Measurements from ENCODE around the gene RPRD1B.

Gene RPRD1B

DNA sequence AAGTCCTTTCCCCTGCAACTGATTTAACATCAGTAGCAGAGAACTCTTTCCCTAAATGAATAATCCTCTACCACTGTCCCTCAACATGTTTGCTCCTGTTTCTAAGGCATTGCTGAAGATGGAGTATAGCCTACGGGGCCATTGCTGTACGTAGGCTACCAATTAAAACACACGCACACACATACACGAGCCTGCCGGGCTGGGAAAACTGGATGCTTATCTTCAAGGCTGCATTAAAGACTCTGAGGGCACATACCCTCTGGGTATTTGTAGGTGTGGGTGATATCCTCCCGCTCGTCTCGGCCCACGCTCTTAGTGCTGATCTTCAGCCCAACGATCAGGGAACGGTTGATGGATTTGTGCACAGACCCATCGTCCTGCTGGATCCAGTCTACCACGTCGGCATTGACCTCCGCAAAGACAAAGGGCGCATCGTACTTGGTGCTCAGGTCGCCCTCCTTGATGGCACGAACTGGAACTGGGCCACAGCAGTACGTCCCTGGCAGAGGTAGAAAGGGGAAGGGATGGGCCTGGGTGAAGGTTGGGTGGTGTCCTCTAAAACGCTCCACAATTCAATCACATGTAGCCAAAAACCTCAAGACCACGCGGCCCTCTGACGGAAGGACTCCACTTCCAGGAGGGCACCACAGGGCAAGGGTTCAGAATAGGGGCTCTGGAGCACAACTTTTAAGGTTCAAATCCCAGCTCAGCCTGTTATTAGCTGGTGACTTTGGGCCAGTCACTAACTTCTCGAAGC lies 105.8 kb downstream of the RPRD1B start:
- H3K27ac ChIP-seq (ENCODE audit: low read length): no peak overlapping the region
- no peak overlapping the region for H3K4me2 ChIP-seq (ENCODE audit: low read depth, low read length)
- no peaks in the 10 kb centered on the region for H3K79me2 ChIP-seq (ENCODE audit: low read length)
- H3K4me3 ChIP-seq (ENCODE audit: low read length): no peak overlapping the region
- H3K36me3 ChIP-seq (replicated peaks; ENCODE audit: insufficient read depth, low read length): no peaks in the 10 kb centered on the region
- no peaks in the 10 kb centered on the region for H3K9me2 ChIP-seq (replicated peaks; ENCODE audit: insufficient read depth, low read length)
- H3F3A ChIP-seq (ENCODE audit: insufficient read depth, low read length): no peaks in the 10 kb centered on the region
- no peak overlapping the region for H3K9ac ChIP-seq (ENCODE audit: low read length)
- TF ChIP-seq, protein P1, sequence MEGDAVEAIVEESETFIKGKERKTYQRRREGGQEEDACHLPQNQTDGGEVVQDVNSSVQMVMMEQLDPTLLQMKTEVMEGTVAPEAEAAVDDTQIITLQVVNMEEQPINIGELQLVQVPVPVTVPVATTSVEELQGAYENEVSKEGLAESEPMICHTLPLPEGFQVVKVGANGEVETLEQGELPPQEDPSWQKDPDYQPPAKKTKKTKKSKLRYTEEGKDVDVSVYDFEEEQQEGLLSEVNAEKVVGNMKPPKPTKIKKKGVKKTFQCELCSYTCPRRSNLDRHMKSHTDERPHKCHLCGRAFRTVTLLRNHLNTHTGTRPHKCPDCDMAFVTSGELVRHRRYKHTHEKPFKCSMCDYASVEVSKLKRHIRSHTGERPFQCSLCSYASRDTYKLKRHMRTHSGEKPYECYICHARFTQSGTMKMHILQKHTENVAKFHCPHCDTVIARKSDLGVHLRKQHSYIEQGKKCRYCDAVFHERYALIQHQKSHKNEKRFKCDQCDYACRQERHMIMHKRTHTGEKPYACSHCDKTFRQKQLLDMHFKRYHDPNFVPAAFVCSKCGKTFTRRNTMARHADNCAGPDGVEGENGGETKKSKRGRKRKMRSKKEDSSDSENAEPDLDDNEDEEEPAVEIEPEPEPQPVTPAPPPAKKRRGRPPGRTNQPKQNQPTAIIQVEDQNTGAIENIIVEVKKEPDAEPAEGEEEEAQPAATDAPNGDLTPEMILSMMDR (IDR thresholded peaks at IDR 0.05; ENCODE audit: low read length): no peak
- TF ChIP-seq EZH2phosphoT487 (IDR thresholded peaks at IDR 0.05; ENCODE audit: low read length) (no peak), EZH2 (optimal IDR thresholded peaks at IDR 0.05; ENCODE audit: low read depth, low read length) (no peak)
- no peaks in the 10 kb centered on the region for H3K9me3 ChIP-seq (replicated peaks; ENCODE audit: insufficient read depth, low read length)
- no peaks in the 10 kb centered on the region for H3K27me3 ChIP-seq (replicated peaks; ENCODE audit: insufficient read depth, low read length)
- no peak for DNase-seq
- no peaks in the 10 kb centered on the region for H4K20me1 ChIP-seq (ENCODE audit: insufficient read depth, low read length)
- peaks cover 13% of the 10 kb centered on the region for H3K4me1 ChIP-seq (ENCODE audit: low read length)
- H2AFZ ChIP-seq (ENCODE audit: low read length): no peak overlapping the region

DNA sequence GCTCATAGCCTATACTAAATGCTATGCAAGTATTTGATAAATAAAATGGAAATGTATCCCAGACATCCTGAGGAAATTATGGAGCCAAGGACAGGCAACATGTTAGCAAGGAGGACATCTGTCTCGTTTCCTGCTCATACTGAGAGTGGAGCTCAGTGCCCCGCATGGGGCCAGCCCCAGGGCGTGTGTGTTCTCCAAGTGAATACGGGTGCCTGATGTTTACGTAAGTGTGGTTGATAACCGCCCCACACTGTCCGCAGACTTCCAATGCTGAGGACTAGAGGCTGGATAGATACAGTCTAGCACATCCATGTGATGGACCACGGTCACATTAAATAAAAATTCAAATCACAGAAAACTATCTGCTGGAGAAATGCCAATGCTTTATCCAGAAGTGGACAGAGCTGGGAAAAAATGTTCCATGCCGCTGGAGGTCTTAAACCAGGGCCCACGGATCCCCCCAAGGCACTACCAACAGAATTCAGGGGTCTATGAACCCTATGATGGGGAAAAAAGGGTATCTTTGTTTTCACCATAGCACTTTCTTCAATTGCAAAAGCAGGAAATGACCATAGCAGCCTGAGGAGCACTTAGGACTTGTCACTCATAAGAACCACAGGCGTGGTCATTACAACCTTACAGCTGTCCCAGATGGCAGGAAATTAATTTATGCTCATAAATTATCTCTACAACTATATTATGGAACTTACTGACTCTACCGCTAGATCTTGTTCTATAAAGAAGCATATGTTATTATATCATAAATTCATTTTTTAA lies 106.6 kb downstream of the RPRD1B start:
- no peaks in the 10 kb centered on the region for H3K36me3 ChIP-seq (replicated peaks; ENCODE audit: insufficient read depth, low read length)
- no peaks in the 10 kb centered on the region for H3K79me2 ChIP-seq (ENCODE audit: low read length)
- H3K27me3 ChIP-seq (replicated peaks; ENCODE audit: insufficient read depth, low read length): no peaks in the 10 kb centered on the region
- TF ChIP-seq, protein P1 (IDR thresholded peaks at IDR 0.05; ENCODE audit: low read length): no peak
- no peak for TF ChIP-seq EZH2 (optimal IDR thresholded peaks at IDR 0.05; ENCODE audit: low read depth, low read length)
- no peak for TF ChIP-seq EZH2phosphoT487 (IDR thresholded peaks at IDR 0.05; ENCODE audit: low read length)
- H3K9ac ChIP-seq (ENCODE audit: low read length): no peak overlapping the region
- no peaks in the 10 kb centered on the region for H3F3A ChIP-seq (ENCODE audit: insufficient read depth, low read length)
- H3K27ac ChIP-seq (ENCODE audit: low read length): no peak overlapping the region
- DNase-seq: no peak
- H3K4me1 ChIP-seq (ENCODE audit: low read length): peaks cover 18% of the 10 kb centered on the region
- H2AFZ ChIP-seq (ENCODE audit: low read length): no peak overlapping the region
- H3K4me2 ChIP-seq (ENCODE audit: low read depth, low read length): no peak overlapping the region
- no peaks in the 10 kb centered on the region for H3K9me2 ChIP-seq (replicated peaks; ENCODE audit: insufficient read depth, low read length)
- H3K9me3 ChIP-seq (replicated peaks; ENCODE audit: insufficient read depth, low read length): no peaks in the 10 kb centered on the region
- H3K4me3 ChIP-seq (ENCODE audit: low read length): no peak overlapping the region
- no peaks in the 10 kb centered on the region for H4K20me1 ChIP-seq (ENCODE audit: insufficient read depth, low read length)

DNA sequence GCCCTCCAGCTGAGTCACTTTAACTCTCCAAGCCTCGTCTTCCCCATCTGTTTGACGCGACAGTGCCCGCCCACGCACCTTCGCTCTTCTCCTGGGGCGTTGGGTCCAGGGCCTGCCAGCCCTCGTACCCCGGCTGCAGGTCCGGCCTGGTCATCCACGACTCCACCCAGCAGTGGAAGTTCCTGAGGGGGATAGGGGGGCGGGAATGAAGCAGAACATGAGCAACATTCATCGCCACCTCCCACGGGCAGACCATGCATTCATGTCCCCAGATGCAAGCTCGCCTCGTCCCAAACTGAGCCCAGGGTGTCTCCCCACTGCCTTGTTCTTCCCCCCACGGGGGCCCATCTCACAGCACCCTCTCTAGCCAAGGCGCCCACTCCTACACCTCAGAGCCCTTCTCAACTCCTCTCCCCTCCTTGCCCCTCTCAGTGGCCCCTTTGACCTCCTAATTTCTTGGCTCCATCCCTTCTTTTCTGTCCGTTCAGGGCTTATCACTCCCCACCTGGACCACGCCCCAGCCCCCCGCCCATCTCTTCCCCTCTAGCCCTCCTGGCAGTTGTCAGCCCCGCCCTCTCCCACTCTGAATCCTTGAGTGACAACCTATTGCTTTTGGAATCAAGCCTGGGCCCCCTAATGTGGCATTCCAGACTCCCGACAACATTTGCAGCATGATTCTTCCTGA lies 107.8 kb downstream of the RPRD1B start:
- Histone ChIP-seq H3K4me1 (ENCODE audit: low read length) (peaks cover 18% of the 10 kb centered on the region), H3K36me3 (replicated peaks; ENCODE audit: insufficient read depth, low read length) (no peaks in the 10 kb centered on the region), H3K9ac (ENCODE audit: low read length) (no peak overlapping the region), H3K27ac (ENCODE audit: low read length) (no peak overlapping the region), H2AFZ (ENCODE audit: low read length) (no peak overlapping the region), H3K9me3 (replicated peaks; ENCODE audit: insufficient read depth, low read length) (no peaks in the 10 kb centered on the region), H3F3A (ENCODE audit: insufficient read depth, low read length) (no peaks in the 10 kb centered on the region), H4K20me1 (ENCODE audit: insufficient read depth, low read length) (no peaks in the 10 kb centered on the region), H3K27me3 (replicated peaks; ENCODE audit: insufficient read depth, low read length) (no peaks in the 10 kb centered on the region), H3K4me3 (ENCODE audit: low read length) (no peak overlapping the region), H3K4me2 (ENCODE audit: low read depth, low read length) (no peak overlapping the region), H3K9me2 (replicated peaks; ENCODE audit: insufficient read depth, low read length) (no peaks in the 10 kb centered on the region), H3K79me2 (ENCODE audit: low read length) (no peaks in the 10 kb centered on the region)
- no peak for DNase-seq
- TF ChIP-seq, protein P1 (IDR thresholded peaks at IDR 0.05; ENCODE audit: low read length): no peak
- TF ChIP-seq EZH2 (optimal IDR thresholded peaks at IDR 0.05; ENCODE audit: low read depth, low read length) (no peak), EZH2phosphoT487 (IDR thresholded peaks at IDR 0.05; ENCODE audit: low read length) (no peak)
